Loucy (cell line): Measurements from ENCODE around the gene PRR12.

Experiments
- H2AFZ ChIP-seq: fragments of 200-600 bp; sonication (generic); 2 replicates; pipeline ENCODE4 v1.6.0; 2016; ENCODE audit warnings: antibody characterized with exemption, mild to moderate bottlenecking, low read length, moderate library complexity
- H3F3A ChIP-seq: fragments of 200-600 bp; 2 replicates; pipeline ENCODE4 v1.6.0; 2016; ENCODE audit warnings: antibody characterized with exemption, low read depth, mild to moderate bottlenecking
- H3K27me3 ChIP-seq: fragments of 200-600 bp; sonication (generic); 2 replicates; pipeline ENCODE4 v1.6.1; 2014; ENCODE audit warnings: low read length, mild to moderate bottlenecking; ENCODE audit not compliant: insufficient read depth, poor library complexity, severe bottlenecking
- H3K36me3 ChIP-seq: fragments of 200-600 bp; sonication (generic); 2 replicates; pipeline ENCODE4 v1.6.1; 2016; ENCODE audit warnings: low read length; ENCODE audit not compliant: insufficient read depth
- H3K4me1 ChIP-seq: fragments of 200-600 bp; sonication (generic); 2 replicates; pipeline ENCODE4 v1.5.1; 2014; ENCODE audit warnings: low read length, mild to moderate bottlenecking; ENCODE audit not compliant: insufficient read depth, poor library complexity, severe bottlenecking
- H3K4me2 ChIP-seq: fragments of 200-600 bp; sonication (generic); 2 replicates; pipeline ENCODE4 v1.6.0; 2014; ENCODE audit warnings: antibody characterized with exemption, low read length, low read depth, mild to moderate bottlenecking; ENCODE audit not compliant: poor library complexity, severe bottlenecking
- H3K4me3 ChIP-seq: fragments of 200-600 bp; sonication (generic); 2 replicates; pipeline ENCODE4 v1.5.1; 2014; ENCODE audit warnings: low read length, mild to moderate bottlenecking, mixed read lengths; ENCODE audit not compliant: poor library complexity, severe bottlenecking
- H3K79me2 ChIP-seq: fragments of 200-600 bp; sonication (generic); 2 replicates; pipeline ENCODE4 v1.6.1; 2014; ENCODE audit warnings: low read length; ENCODE audit not compliant: insufficient read depth
- H3K9ac ChIP-seq: fragments of 200-600 bp; sonication (generic); 2 replicates; pipeline ENCODE4 v1.6.0; 2014; ENCODE audit warnings: mild to moderate bottlenecking, low read depth, low read length, moderate library complexity; ENCODE audit not compliant: poor library complexity, severe bottlenecking
- H3K9me2 ChIP-seq: fragments of 200-600 bp; sonication (generic); replicated peaks from 2 replicates; pipeline ENCODE4 v1.6.1; 2016; ENCODE audit warnings: low read depth, low read length, mixed read lengths
- H3K9me3 ChIP-seq: fragments of 200-600 bp; sonication (generic); 2 replicates; pipeline ENCODE4 v1.6.1; 2014; ENCODE audit warnings: mild to moderate bottlenecking, antibody characterized with exemption, low read length, low read depth; ENCODE audit not compliant: insufficient read depth
- H4K20me1 ChIP-seq: fragments of 200-600 bp; sonication (generic); 2 replicates; pipeline ENCODE4 v1.6.0; 2014; ENCODE audit warnings: antibody characterized with exemption, low read length, mild to moderate bottlenecking; ENCODE audit not compliant: insufficient read depth, poor library complexity, severe bottlenecking
- EZH2phosphoT487 ChIP-seq: fragments of 200-600 bp; IDR thresholded peaks from 2 replicates; pipeline ENCODE4 v1.6.1; 2018; ENCODE audit warnings: antibody characterized with exemption, mild to moderate bottlenecking, moderate library complexity, borderline replicate concordance
- TF ChIP-seq, protein P1 (sequence below): fragments of 200-600 bp; sonication (generic); conservative IDR thresholded peaks from 2 replicates; pipeline ENCODE4 v1.5.1; 2014; ENCODE audit warnings: mild to moderate bottlenecking, antibody characterized with exemption, low read length

The PRR12 gene

DNA sequence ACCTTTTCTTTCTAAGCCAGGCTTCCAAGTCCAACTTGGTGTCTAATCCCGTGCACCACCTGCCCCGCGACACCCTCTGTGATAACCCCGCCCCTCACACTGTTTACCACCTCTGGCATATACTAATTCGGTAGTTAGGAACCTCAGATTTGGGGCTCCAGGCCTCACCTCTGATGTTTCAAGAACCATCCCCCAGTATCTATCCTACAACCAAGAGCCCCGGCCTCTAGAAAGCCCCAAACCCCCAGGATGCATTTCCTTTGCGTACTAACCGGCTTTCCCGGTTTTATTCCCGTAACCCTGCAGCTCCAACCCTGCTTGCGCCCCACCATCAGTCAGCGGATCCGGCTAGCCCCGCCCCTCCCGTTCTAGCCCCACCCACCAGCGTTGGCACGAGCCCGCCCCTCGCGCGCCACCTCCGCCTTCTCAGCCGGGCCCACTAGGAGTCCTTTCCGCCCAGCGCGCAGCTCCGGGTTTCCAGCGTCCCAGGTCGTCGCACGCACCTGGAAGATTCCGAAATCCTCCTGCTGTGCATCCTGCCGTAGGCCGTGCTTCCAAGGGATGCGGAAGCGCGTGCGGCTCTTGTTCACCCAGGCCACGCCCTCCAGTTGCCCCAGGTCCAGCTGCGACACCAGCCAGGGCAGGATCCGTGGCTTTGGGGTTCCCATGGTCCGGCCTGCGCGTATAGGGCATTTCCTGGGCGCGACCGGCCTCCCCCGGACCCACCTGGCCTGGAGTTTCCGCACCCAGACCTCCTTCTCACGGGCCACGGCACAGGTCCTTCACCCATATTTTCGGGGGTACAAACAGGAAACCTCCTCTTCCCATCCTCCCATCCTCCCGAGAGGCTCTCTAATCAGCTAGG is 73.4 kb downstream of the PRR12 start:
- Histone ChIP-seq H3F3A (no peaks in the 10 kb centered on the region), H2AFZ (no peak overlapping the region), H3K9me2 (no peaks in the 10 kb centered on the region), H4K20me1 (peaks cover 17% of the 10 kb centered on the region), H3K79me2 (peaks cover 42% of the 10 kb centered on the region), H3K4me1 (peaks cover 21% of the 10 kb centered on the region), H3K9me3 (no peaks in the 10 kb centered on the region), H3K36me3 (peaks cover 25% of the 10 kb centered on the region; the same call in 1 of the 2 replicates), H3K4me2 (peak overlapping the region; percentile 93), H3K9ac (peak overlapping the region; percentile 91), H3K4me3 (peak overlapping the region; percentile 97), H3K27me3 (no peaks in the 10 kb centered on the region)
- TF ChIP-seq EZH2phosphoT487: no peak
- TF ChIP-seq, protein P1, sequence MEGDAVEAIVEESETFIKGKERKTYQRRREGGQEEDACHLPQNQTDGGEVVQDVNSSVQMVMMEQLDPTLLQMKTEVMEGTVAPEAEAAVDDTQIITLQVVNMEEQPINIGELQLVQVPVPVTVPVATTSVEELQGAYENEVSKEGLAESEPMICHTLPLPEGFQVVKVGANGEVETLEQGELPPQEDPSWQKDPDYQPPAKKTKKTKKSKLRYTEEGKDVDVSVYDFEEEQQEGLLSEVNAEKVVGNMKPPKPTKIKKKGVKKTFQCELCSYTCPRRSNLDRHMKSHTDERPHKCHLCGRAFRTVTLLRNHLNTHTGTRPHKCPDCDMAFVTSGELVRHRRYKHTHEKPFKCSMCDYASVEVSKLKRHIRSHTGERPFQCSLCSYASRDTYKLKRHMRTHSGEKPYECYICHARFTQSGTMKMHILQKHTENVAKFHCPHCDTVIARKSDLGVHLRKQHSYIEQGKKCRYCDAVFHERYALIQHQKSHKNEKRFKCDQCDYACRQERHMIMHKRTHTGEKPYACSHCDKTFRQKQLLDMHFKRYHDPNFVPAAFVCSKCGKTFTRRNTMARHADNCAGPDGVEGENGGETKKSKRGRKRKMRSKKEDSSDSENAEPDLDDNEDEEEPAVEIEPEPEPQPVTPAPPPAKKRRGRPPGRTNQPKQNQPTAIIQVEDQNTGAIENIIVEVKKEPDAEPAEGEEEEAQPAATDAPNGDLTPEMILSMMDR: no peak

DNA sequence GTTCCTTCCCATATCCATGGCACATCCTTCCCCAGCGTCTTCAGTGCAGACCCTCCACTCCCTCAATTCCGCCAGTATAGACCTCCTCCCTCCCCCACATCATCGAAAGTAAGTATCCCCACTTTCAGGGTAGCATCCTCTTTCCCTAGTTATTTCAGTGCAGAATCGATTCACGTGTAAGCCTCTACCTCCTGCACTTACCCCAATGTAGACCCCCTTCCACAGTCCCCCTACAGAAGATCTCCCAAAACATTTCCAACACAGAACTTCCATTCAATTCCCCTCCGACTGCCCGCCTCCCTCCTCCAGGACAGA is 74.0 kb downstream of the PRR12 start:
- Histone ChIP-seq H4K20me1 (peaks cover 17% of the 10 kb centered on the region), H3K4me2 (peak overlapping the region; percentile 93), H3K9me2 (no peaks in the 10 kb centered on the region), H3K4me3 (peak overlapping the region; percentile 97), H3K4me1 (peaks cover 21% of the 10 kb centered on the region), H2AFZ (peak overlapping the region; percentile 95; the same call in 1 of the 2 replicates), H3K27me3 (no peaks in the 10 kb centered on the region), H3K36me3 (peaks cover 23% of the 10 kb centered on the region; the same call in 1 of the 2 replicates), H3F3A (no peaks in the 10 kb centered on the region), H3K79me2 (peaks cover 42% of the 10 kb centered on the region), H3K9me3 (no peaks in the 10 kb centered on the region), H3K9ac (peak overlapping the region; percentile 91)
- TF ChIP-seq, protein P1: no peak
- no peak for TF ChIP-seq EZH2phosphoT487

DNA sequence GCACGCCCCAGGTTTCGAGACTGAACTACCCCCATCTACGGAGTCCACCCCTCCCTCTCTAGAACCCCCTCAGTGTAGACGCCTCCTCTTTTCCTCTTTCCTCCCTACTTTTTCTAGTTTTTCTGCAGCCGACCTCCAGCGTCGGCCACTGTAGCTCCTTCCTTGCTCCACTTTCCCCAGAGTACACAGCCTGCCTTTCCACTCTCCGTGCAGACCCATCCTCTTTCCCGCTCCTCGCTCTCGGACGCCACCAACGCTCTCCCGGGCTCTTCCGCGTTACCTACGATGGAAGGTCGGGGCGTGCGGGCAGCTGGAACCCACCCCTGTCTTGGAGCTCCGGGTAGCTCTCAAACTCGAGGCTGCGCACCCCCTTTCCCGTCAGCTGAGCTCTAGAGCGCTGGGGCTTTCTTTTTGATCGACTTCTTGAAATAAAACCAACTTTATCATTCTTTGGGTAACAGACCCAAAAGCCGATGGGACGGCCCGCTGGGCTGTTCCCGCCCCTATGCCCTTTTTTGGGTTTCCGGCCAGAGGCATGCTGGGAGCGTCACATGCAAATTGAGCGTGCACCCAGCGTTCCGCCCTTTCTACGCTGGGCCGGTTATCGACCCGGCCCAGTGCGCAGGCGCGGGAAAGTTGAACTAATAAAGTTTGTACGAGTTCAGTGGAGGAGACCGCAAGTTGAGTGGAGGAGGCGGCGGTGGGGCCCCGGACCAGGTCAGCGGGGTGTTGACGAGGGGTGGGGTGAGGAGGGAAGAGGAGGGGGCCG is 74.6 kb downstream of the PRR12 start, which contains the start of the genes BCL2L12 and IRF3:
BCL2L12 (plus strand) TSS at position 583 of the 769 bp plus-strand sequence. CDS start 760 bp downstream, outside the sequence.
IRF3 (minus strand) TSS at position 507 of the 769 bp plus-strand sequence. CDS start 1,019 bp downstream, outside the sequence.
- Histone ChIP-seq H3F3A (no peaks in the 10 kb centered on the region), H3K36me3 (peaks cover 20% of the 10 kb centered on the region; the same call in 1 of the 2 replicates), H3K4me3 (peak within 1 kb of the TSS; percentile 97), H3K27me3 (no peaks in the 10 kb centered on the region), H3K4me1 (peaks cover 21% of the 10 kb centered on the region), H3K79me2 (peaks cover 42% of the 10 kb centered on the region), H3K9ac (peak within 1 kb of the TSS; percentile 91), H3K9me3 (no peaks in the 10 kb centered on the region), H2AFZ (peak within 1 kb of the TSS; percentile 95), H3K9me2 (no peaks in the 10 kb centered on the region), H3K4me2 (peak within 1 kb of the TSS; percentile 93), H4K20me1 (peaks cover 17% of the 10 kb centered on the region)
- no peak for TF ChIP-seq EZH2phosphoT487
- TF ChIP-seq, protein P1: no peak
